T-helper 22 cell (primary cell): Measurements from ENCODE around the gene MUC2.

Experiments
- DNase-seq: peaks from one replicate; pipeline ENCODE4 v3.0.0-alpha.2; 2020; ENCODE audit warnings: low read depth

The MUC2 gene

GRCh38 chr11:1051356-1052132 is 23.1 kb upstream of the MUC2 start:
- DNase-seq, result no peak

- no peak for DNase-seq
Measured at GRCh38 chr11:1052133-1053011, 22.3 kb upstream of the MUC2 start.

GRCh38 chr11:1053121-1053901 is 21.4 kb upstream of the MUC2 start:
- DNase-seq, result no peak

GRCh38 chr11:1054143-1055108 is 20.2 kb upstream of the MUC2 start:
- no peak for DNase-seq

- no peak for DNase-seq
Measured at GRCh38 chr11:1055109-1055703, 19.5 kb upstream of the MUC2 start.

DNA sequence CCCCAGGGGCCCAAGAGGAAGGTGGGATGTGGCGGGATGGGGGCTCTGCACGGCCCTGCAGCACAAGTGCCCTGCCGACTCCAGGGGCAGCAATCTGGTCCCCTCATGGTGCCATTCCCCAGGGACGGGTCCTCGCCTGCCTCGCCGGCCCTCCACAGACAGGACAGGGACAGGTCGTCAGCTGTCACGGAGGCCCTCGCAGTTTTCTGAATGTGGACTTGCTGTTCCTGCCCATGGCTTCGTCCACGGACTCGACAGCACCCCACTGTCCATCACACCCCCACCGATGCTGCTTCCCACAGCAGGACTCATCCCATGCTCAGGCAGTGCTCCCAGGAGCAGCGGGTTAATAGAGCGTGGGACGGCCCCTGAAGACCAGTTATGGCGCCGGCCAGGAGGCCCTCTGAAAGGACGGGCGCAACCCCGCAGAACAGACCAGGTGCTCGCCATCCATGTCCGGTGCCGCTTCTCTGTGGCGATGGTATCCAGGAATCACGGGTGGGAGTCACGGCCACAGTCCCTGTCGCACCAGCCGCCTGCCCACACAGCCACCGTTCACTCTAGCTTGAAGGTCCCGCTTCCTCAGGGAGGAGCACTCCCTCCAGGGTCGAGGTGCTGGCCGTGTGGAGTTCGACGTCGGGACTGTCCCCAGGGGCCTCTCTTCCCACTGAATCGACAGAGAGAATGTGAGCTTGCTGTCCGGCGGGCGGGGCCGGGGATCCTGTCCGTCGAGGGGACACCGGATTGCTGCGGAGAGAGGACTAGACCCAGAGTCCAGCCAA is 18.5 kb upstream of the MUC2 start:
- DNase-seq, result no peak

DNA sequence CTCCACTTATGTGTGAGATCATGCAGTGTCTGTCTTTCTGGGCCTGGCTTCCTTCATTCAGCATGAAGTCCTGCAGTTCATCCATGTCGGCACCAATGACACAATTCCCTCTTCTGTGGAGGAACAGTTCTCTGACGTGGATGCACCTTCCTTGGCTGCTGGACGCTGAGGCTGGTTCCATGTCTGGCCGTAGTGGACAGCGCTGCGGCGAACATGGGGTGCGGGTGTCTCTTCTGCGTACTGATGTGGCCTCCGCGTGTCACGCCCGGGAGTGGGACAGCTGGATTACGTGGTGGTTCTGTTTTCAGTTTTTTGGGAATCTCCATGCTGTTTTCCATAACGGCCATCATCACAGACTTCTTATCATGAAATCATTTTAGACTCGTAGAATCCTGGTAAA is 16.9 kb upstream of the MUC2 start:
- DNase-seq, result no peak

GRCh38 chr11:1059759-1060158 is 14.9 kb upstream of the MUC2 start:
- no peak for DNase-seq

DNA sequence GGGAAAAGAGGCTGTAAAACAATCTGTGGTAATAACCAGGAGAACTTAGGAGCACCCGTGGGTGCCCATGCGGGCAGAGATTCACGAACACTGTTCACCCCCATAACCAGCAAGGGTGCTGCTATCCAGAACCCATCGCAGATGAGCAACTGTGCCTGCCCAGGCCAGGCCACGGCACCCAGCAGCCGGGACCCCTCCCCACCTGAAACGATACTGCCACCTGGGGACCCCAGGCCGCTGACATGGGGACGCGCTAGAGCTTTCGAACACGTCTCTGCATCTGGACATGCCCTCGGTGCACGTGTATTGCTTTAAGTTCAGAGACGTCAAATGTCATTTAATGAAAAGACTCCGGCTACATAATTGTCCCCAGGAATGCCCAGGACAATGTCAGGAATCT is 14.3 kb upstream of the MUC2 start:
- DNase-seq, result no peak

DNA sequence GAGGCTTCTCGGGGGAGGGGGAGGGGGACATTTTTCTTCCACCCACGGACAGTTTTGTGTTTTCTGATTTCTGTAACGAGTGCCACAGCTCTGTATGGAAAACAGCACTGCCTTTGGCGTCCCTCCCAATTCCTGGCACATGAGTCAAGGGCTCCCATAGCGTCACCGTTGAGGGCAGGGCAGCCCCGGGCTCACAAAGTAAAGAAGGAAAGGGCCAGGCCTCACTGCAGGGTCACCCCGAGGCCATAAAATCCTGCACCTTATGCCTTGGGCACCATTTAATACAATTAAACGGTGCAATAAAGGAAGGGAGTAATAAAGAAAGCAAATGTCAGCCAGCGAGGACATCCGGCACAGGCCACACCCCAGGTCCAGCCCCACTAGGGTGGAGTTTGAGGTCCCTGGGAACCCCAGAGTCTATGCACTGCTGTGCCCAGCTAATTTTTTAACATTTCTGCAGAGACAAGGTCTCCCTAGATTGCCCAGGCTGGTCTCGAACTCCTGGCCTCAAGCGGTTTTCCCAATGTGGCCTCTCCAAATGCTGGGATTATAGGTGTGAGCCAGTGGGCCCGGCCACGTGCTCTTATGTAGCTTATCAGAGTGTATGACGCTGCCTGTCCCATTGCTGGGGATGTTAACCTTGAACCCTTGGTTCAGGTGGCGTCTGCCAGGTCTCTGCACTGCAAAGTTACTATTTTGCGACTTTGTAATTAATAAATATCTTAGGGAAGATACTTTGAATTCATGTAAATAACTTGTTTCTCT is 13.6 kb upstream of the MUC2 start:
- DNase-seq, result no peak

DNA sequence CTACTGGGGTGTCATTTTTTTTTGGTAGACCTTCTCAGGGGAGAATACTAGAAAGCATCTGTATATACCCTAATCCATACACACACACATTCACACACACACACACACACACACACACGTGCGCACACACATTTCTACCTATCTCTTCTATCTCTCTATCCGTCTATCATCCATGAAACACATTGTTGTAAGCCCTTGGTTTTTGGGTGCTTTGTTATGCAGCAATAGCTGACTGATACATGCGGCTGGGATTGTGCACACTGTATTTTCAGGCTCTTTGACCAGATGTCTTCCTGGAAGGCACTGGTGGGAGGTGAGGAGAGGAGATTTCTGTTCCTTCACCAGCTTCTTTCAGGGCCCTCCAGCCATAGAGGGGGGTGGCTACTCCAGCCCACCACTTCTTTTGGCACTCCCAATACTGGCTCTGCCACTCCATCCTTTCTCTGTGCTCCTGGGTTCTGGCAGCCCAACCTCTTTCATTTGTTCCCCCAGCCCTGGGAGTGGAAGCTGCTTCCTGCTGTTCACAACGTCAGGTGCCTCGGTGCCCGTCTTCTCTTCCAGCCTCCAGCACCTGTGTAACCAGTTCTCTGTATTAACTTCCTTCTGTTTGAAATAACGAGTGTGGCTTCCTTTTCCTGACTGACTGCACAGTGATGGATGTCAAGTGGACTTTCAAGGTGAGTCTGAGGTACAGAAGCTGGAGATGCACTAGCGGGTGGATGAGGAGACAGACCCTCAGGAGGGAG is 12.4 kb upstream of the MUC2 start:
- DNase-seq, result no peak

- DNase-seq, result no peak
Measured at GRCh38 chr11:1064167-1064566, 10.5 kb upstream of the MUC2 start.

DNA sequence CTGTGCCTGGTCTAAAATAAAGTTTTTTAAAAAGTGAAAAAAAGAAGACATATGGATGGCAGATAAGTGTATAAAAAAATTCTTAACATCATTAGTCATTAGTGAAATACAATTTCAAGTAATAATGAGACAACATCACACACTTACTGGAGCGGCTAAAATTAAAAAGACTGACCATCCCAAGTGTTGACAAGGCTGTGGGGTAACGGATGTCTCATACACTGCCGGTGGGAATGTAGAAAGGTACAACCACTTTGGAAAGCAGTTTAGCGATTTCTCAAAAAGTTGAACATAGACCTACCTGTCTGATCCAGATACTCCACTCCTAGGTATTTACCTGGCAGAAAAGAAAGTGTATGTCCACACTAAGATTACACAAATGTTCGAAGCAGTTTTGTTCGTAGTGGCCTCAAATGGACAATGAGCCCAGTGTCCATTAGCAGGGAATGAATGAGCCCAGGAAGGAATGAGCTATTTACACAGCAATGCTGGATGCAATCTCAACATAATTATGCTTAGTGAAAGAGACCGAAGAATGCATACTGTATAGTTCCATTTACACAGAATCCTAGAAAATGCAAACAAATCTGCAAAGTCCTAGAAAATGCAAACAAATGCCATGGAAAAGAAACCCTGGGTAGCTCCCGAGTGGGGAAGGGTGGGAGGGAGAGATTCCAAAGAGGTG is 6.7 kb upstream of the MUC2 start:
- no peak for DNase-seq

DNA sequence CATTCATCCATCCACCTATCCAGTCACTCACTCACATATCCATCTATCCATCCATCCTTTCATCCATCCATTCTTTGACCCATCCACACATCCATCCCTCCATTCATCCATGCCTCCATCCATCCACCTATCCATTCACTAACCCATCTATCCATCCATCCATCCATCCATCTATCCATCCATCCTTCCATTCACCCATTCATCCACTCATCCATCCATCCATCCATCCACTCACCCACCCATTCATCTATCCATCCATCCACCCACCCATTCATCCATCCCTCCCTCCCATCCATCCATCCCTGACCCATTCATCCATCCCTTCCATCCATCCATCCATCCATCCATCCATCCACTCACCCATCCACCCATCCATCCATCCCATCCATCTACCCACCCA is 4.9 kb upstream of the MUC2 start:
- no peak for DNase-seq

DNA sequence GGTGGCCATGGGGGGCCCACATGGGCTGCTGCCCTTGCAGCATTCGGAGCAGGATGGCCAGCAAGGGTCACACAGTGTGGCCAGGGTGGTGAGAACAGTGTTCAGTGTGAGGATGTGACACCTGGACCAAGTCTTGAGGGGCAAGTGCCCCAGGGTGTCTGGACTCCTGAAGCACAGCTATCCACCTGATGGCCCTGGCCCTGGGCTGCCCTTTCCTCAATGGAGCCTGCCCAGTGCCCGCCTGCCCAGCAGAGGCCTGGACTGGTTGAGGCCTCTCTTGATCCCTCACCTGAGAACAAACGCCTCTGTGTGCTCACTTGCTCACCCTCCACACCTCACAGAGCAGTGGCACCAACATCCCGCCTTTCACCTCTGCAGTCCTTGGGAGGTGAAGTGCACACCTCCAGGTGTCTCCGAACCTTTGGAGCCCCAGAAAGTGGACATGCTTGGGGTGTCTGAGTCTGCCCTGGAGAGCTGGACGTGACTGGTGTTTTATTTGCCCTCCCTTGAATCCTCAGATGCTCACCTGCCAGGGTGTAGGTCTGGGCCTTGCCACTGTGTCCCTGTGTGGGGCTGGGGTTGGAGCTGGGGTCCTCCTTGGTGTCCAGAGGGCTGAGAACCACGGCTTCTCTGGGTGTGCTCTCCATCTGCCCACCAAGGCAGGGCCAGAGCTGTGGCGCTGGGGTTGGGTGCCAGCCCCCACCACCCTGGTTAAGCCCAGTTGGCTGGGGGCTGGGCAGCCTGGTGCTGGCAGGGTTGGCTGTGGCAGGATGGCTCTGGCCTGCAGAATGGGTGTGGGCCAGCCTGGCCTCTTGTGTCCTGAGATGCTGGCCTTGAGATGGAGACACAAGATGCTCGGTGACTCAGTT is 3.8 kb upstream of the MUC2 start:
- no peak for DNase-seq

GRCh38 chr11:1071571-1072115 is 3.0 kb upstream of the MUC2 start:
- no peak for DNase-seq
